ENCODE results near the gene VPS26A.
"Not testable (repeated sequence)": the region's sequence is repeated elsewhere in the genome, so short reads cannot be mapped to it uniquely, and the experiment has no call there.

VPS26A gene

GRCh38 chr10:69102440-69102839 lies 21.5 kb upstream of the VPS26A start:
- DNase-seq (ENCODE audit: low read depth in 1 of 2, low spot score in 1 of 2): no peak

GRCh38 chr10:69103784-69104183 lies 20.2 kb upstream of the VPS26A start:
- DNase-seq (ENCODE audit: low read depth in 1 of 2, low spot score in 1 of 2): no peak

DNA sequence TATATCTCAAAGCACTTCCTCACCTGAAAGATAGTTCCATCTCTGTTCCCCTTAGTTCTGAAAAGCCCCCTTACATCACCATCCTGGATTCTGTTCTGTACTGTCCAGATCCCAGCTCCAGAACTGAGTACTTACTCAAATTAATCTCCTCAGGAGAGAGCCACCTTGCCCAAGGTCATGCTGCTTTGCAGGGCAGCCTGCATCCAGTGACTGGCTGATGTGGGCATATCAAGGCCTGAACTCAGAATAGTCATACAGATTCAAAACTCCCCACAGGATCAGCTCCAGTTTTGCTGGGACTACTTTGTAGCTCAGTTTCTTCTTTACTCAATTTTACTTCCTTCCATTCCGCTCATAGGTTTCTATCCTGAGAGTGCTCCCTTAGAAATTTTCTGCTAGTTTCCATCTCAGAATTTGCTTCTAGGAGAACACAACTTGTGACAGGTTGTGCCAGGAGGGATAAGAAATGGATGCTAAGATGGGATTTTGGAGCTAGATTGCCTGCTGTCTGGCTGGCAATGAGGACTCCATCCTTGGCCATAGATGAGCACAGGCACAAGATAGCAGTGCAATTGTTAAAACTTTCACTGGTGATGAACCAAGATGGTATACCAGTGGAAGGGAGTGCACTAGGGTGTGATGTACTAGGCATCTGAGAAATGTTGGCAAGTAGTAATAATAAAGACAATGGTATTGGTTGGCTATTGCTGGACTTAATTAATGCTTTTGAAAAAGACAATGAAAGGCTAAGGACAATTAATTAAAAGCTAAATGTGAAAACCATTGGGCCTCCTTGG lies 18.8 kb upstream of the VPS26A start:
- no peak for DNase-seq (ENCODE audit: low read depth in 1 of 2, low spot score in 1 of 2)

DNA sequence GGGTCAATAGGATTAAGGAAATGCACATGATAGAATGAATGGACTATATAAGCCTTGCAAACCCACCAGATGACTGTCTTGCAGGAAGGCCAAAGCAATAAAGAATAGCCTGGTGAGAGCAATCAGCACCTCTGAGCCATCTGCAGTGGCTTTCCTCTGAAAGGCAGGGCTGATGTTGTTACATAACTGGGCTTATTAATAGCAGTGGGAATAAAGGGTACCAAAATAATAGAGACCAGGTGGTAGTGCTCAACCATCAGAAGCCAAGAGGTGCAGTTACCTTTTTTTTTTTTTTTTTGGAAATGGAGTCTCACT lies 16.8 kb upstream of the VPS26A start:
- DNase-seq (ENCODE audit: low read depth in 1 of 2, low spot score in 1 of 2): no peak

- no peak for DNase-seq (ENCODE audit: low read depth in 1 of 2, low spot score in 1 of 2)
These were observed 16.3 kb upstream of the VPS26A start for GRCh38 chr10:69107699-69108098.

DNA sequence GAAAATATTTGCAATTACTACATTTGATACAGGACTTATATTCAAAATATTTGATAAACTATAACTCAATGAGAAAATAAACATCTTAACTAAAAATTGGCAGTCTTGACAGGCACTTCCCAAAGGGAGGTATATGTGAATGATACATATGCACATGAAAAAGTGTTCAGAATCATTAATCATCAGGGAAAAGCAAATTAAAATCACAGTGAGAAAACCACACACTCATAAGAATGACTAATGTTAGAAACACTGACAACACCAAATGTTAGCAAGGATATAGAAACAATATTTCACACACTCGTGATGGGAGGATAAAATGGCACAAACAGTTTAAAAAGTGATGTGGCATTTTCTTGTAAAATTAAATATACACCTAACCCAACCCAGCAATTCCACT lies 4.1 kb upstream of the VPS26A start:
- no peak for DNase-seq (ENCODE audit: low read depth in 1 of 2, low spot score in 1 of 2)

DNA sequence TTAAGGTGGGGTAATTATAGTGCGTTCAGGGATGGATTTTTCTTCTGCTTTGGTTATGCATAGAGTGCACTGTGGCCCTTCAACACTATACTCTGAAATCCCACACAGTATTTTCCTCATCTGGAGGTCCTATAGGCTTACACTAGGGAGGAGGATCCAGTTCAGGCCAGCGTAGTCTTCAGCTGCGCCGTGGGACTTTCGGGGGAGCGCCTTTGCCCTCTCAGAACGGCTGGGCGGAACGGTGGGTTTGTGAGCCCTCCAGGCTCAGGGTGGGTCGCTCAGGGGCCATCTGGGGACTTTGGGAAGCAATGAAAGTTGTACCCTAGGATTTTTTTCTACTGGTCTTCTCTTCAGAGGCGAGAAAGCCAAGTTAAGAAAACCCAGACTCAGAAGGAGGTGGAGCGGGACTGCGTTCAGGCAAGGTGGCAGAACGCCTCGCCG lies 652 bp upstream of the VPS26A start:
- DNase-seq (ENCODE audit: low read depth in 1 of 2, low spot score in 1 of 2): no peak

GRCh38 chr10:69124563-69125268 lies 738 bp downstream of the VPS26A start:
- DNase-seq (ENCODE audit: low read depth in 1 of 2, low spot score in 1 of 2): no peak

GRCh38 chr10:69125554-69125953 lies 1.6 kb downstream of the VPS26A start:
- DNase-seq (ENCODE audit: low read depth in 1 of 2, low spot score in 1 of 2): no peak

DNA sequence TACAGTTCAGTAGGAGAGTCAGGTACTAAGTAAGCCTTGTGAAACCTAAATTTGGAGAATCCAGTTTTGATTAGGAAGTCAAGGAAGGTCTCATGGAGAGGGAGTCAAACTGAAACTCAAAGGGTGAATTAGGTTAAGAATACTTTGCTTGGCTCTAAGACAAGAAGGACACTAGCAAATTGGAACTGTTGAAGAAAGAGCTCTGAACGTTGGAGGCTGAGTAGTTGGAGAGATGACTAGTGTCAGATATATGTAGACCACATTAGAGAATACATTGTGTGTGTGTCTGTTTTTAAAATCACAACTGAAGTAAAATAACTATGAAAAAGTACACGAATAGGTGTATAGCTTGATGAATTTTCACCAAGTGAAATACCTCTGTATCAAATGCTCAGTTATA lies 6.3 kb downstream of the VPS26A start:
- DNase-seq (ENCODE audit: low read depth in 1 of 2, low spot score in 1 of 2): no peak

GRCh38 chr10:69139961-69140360 lies 16.0 kb downstream of the VPS26A start:
- no peak for DNase-seq (ENCODE audit: low read depth in 1 of 2, low spot score in 1 of 2)

DNA sequence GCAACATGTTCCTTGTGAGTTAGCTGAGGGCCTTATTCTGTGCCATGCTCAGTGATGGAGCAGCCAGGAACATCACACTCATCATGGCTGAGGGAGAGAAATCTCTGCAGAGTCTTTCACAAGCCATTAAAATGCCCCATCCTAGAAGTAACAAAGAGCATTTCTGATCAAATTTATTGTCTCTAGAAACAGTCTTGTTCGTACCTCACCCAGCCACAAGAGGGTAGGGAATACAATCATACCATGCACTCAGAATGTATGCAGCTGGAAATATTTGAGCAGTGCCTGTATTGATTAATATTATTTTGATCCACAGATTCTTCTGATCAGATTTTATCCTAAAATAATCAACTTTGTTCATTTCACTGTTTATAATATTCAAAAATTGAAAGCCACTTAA lies 17.3 kb downstream of the VPS26A start:
- DNase-seq (ENCODE audit: low read depth in 1 of 2, low spot score in 1 of 2): no peak

GRCh38 chr10:69142074-69142473 lies 18.1 kb downstream of the VPS26A start:
- DNase-seq (ENCODE audit: low read depth in 1 of 2, low spot score in 1 of 2): not testable (repeated sequence)

- DNase-seq (ENCODE audit: low read depth in 1 of 2, low spot score in 1 of 2): no peak
These were observed 19.0 kb downstream of the VPS26A start for GRCh38 chr10:69142983-69143382.

- DNase-seq (ENCODE audit: low read depth in 1 of 2, low spot score in 1 of 2): no peak
These were observed 21.4 kb downstream of the VPS26A start for GRCh38 chr10:69145329-69145728.

GRCh38 chr10:69145864-69146263 lies 21.9 kb downstream of the VPS26A start:
- no peak for DNase-seq (ENCODE audit: low read depth in 1 of 2, low spot score in 1 of 2)

- DNase-seq (ENCODE audit: low read depth in 1 of 2, low spot score in 1 of 2): no peak
These were observed 22.8 kb downstream of the VPS26A start for GRCh38 chr10:69146759-69147158.

DNA sequence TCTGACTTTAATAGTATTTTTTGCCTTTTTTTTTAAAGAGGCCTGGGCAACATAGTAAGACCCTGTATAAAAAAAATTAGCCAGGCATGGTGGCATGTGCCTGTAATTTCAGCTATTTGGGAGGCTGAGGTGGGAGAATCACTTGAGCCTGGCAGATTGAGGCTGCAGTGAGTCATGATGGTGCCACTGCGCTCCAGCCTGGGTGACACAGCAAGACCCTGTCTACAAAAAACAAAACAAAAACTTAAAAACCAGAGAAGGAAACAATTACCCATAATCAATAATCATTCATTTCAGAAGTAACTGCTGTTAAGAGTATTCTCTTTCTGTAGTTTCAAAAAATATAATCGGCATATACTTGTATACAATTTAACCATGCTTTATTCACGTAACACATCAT lies 28.0 kb downstream of the VPS26A start:
- DNase-seq (ENCODE audit: low read depth in 1 of 2, low spot score in 1 of 2): no peak

DNA sequence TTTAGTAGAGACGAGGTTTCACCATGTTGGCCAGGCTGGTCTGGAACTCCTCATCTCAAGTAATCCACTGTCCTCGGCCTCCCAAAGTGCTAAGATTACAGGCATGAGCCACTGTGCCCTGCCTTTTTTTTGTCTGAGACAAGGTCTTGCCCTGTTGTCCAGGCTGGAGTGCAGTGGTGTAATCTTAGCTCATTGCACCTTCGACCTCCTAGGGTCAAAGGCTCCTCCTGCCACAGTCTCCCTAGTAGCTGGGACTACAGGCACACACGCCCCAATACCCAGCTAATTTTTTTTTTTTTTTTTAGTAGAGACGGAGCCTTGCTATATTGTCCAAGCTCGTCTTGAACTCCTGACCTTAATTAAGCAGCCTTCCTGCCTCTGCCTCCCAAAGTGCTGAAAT lies 29.2 kb downstream of the VPS26A start:
- no peak for DNase-seq (ENCODE audit: low read depth in 1 of 2, low spot score in 1 of 2)

GRCh38 chr10:69160809-69161241 lies 36.8 kb downstream of the VPS26A start:
- no peak for DNase-seq (ENCODE audit: low read depth in 1 of 2, low spot score in 1 of 2)

DNA sequence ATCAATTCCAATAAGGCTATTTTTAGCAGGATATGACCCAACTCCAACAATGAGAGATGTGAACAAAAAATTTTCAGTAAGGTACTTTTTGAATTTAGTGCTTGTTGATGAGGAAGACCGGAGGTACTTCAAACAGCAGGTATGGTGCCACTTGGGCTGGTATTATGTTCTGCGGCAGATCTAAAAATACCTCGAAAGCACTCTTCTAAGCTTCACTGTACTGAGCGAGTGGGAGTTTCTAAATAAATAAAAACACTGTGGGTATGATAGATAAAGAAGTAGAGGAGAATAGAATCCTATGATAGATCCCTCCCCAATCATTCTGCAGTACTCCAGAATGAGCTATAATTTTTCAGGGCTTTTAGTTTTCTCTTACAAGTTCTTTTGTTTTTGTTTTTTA lies 44.5 kb downstream of the VPS26A start:
- no peak for DNase-seq (ENCODE audit: low read depth in 1 of 2, low spot score in 1 of 2)

DNA sequence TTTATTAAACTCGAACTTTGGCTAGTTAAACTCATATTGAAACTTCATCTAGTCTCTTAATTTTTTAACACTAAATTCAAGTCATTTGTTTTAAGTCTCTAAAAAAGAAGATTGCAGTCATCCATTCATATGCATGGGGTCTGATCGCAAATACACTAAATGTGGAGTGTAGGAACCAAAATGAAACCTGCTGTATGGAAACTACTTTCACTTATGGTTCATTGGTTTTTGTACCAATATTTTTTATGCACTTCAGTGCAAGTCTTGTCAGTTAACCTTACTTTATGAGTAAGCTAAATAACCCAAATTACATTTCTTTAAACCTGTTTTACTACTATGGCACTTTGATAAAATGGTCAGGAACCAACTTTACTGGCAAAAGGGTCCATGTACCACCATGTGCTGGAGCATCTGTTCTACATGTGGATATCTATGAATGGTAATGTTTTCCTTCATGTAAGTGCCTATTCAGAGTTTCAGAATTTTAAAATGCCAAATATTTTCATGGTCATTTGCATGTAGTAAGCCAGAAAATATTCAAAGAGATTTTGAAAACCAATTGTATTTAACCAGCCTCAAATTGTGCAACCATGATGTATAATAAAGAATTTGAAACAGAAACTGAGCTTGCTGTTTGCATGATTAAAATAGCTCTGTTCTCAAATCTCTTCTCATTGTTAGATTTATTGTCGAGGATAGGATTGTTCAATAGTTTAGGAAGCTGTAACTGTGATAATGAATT lies 48.4 kb downstream of the VPS26A start:
- no peak for DNase-seq (ENCODE audit: low read depth in 1 of 2, low spot score in 1 of 2)
